GM18873 (cell line): ENCODE measurements around the gene MICAL3.

Experiments
- ATAC-seq: cut with Tn5 transposase; IDR thresholded peaks from one replicate; pipeline ENCODE4 v1.9.1; 2021; ENCODE audit warnings: mild to moderate bottlenecking, moderate library complexity, moderate number of reproducible peaks; ENCODE audit not compliant: unreplicated experiment, low FRiP score

MICAL3 gene

GRCh38 chr22:17918840-17919239, 105.5 kb downstream of the MICAL3 start:
- ATAC-seq: no peak

GRCh38 chr22:17917490-17917983, 106.8 kb downstream of the MICAL3 start:
- no peak for ATAC-seq

- ATAC-seq: no peak
Observed at GRCh38 chr22:17916226-17916889, 108.0 kb downstream of the MICAL3 start.

GRCh38 chr22:17915676-17916075, 108.7 kb downstream of the MICAL3 start:
- no peak for ATAC-seq

GRCh38 chr22:17915188-17915587, 109.2 kb downstream of the MICAL3 start:
- no peak for ATAC-seq

- no peak for ATAC-seq
Observed at GRCh38 chr22:17914474-17914873, 109.9 kb downstream of the MICAL3 start.

GRCh38 chr22:17913801-17914347, 110.5 kb downstream of the MICAL3 start:
- no peak for ATAC-seq

GRCh38 chr22:17912945-17913721, 111.2 kb downstream of the MICAL3 start:
- ATAC-seq: no peak

- no peak for ATAC-seq
Observed at GRCh38 chr22:17911887-17912286, 112.5 kb downstream of the MICAL3 start.

GRCh38 chr22:17911312-17911705, 113.1 kb downstream of the MICAL3 start:
- no peak for ATAC-seq

GRCh38 chr22:17910561-17911311, 113.6 kb downstream of the MICAL3 start:
- no peak for ATAC-seq

- ATAC-seq: no peak
Observed at GRCh38 chr22:17907748-17908051, 116.7 kb downstream of the MICAL3 start.

- ATAC-seq: no peak
Observed at GRCh38 chr22:17906978-17907747, 117.2 kb downstream of the MICAL3 start.

- no peak for ATAC-seq
Observed at GRCh38 chr22:17905445-17905844, 118.9 kb downstream of the MICAL3 start.

GRCh38 chr22:17903564-17904295, 120.6 kb downstream of the MICAL3 start:
- ATAC-seq: no peak

- no peak for ATAC-seq
Observed at GRCh38 chr22:17902960-17903359, 121.4 kb downstream of the MICAL3 start.

GRCh38 chr22:17898375-17898774, 126.0 kb downstream of the MICAL3 start:
- no peak for ATAC-seq

GRCh38 chr22:17897858-17898257, 126.5 kb downstream of the MICAL3 start:
- no peak for ATAC-seq

- ATAC-seq: no peak
Observed at GRCh38 chr22:17897426-17897825, 126.9 kb downstream of the MICAL3 start.

GRCh38 chr22:17896586-17896985, 127.8 kb downstream of the MICAL3 start:
- ATAC-seq: no peak
